Measurements from ENCODE around the gene RIN3.
"Not testable (repeated sequence)": the region's sequence is repeated elsewhere in the genome, so short reads cannot be mapped to it uniquely, and the experiment has no call there.

Gene RIN3

DNA sequence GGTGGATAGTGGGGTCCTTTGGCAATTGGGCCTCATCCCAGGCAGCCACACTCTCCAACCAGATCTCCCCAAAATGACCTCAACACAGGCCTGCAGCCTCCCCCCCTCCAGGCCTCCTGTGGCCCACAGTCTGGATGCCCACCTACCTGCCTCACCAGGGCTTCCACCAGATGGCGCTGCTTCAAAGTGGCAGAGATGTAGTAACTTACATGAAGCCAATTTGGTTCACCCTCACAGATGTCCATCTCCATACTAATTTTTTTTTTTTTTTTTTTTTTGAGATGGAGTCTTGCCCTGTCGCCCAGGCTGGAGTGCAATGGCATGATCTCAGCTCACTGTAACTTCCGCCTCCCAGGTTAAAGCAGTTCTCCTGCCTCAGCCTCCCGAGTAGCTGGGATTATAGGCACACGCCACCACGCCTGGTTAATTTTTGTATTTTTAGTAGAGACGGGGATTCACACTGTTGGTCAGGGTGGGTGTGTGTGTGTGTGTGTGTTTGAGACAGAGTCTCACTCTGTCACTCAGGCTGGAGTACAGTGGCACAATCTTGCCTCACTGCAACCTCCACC, 201.2 kb downstream of the RIN3 start:
- DNase-seq (ENCODE audit: low read depth, low spot score); H3K4me3 ChIP-seq (ENCODE audit: low read depth, low read length): not testable (repeated sequence)
- CTCF ChIA-PET = interaction anchor here (0.7 to 13.4 kb wide), 11 partner anchors 11 to 74 kb away, joined by 3 to 170 read pairs (median 3); no protein-coding TSS in a partner anchor
- TF ChIP-seq, protein P1, sequence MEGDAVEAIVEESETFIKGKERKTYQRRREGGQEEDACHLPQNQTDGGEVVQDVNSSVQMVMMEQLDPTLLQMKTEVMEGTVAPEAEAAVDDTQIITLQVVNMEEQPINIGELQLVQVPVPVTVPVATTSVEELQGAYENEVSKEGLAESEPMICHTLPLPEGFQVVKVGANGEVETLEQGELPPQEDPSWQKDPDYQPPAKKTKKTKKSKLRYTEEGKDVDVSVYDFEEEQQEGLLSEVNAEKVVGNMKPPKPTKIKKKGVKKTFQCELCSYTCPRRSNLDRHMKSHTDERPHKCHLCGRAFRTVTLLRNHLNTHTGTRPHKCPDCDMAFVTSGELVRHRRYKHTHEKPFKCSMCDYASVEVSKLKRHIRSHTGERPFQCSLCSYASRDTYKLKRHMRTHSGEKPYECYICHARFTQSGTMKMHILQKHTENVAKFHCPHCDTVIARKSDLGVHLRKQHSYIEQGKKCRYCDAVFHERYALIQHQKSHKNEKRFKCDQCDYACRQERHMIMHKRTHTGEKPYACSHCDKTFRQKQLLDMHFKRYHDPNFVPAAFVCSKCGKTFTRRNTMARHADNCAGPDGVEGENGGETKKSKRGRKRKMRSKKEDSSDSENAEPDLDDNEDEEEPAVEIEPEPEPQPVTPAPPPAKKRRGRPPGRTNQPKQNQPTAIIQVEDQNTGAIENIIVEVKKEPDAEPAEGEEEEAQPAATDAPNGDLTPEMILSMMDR (IDR thresholded peaks at IDR 0.05; ENCODE audit: insufficient read depth, low read length, missing control alignments) = peak; percentile 76
- POLR2A ChIA-PET = interaction anchor here (1.2 kb wide), 1 partner anchor 34 kb away, joined by 4 read pairs; the partner anchor contains the start of gene LGMN

DNA sequence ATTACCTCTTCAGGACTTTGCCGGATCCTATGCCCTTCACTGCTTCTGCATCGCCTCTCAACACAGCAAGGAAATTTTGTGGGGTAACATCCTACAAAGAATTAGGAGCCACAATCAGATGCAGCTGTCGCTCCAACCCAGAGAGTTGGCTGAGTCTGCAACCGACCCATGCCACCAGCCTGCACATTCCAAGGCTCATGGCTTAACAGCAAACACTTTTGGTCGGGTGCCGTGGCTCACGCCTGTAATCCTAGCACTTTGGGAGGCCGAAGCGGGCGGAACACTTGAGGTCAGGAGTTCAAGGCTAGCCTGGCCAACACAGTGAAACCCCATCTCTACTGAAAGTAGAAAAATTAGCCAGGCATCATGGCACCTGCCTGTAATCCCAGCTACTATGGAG, 202.6 kb downstream of the RIN3 start:
- TF ChIP-seq, protein P1 (IDR thresholded peaks at IDR 0.05; ENCODE audit: insufficient read depth, low read length, missing control alignments) = no peak
- DNase-seq (ENCODE audit: low read depth, low spot score) = no peak
- H3K4me3 ChIP-seq (ENCODE audit: low read depth, low read length) = no peak overlapping the region
- ChIA-PET POLR2A (no interaction called here), CTCF (interaction anchor here (0.8 to 13.4 kb wide), 2 partner anchors 9 to 67 kb away, joined by 3 to 170 read pairs; no protein-coding TSS in a partner anchor)

DNA sequence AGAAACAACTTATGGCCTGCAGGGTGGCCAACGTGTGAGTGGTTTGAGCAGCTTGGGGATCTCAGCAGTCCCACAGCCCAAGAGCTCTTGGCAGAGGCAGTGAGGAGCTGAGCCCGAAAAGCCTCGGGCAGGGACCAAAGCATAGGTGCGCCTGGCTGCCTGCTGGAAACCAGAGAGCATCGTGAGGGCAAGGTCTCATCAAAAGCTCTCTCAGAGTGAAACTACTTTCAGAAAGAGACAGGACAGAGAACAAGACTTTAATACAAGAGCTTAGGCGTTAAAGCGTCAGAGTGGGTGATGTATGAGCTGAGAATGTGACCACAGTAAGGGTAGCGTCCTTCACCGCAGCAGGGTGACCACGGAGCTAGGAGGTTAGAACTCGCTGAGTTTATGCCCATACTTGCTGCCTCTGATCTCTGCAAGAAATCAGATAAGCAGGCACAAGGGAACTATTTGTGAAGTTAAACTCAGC, 204.0 kb downstream of the RIN3 start:
- ChIA-PET POLR2A (interaction anchor here (1.7 kb wide), 1 partner anchor 31 kb away, joined by 5 read pairs; the partner anchor contains the start of gene LGMN), CTCF (interaction anchor here (0.7 to 13.4 kb wide), 6 partner anchors 9 to 74 kb away, joined by 3 to 170 read pairs (median 4); no protein-coding TSS in a partner anchor)
- TF ChIP-seq, protein P1 (IDR thresholded peaks at IDR 0.05; ENCODE audit: insufficient read depth, low read length, missing control alignments) = no peak
- no peak overlapping the region for H3K4me3 ChIP-seq (ENCODE audit: low read depth, low read length)
- DNase-seq (ENCODE audit: low read depth, low spot score) = no peak

DNA sequence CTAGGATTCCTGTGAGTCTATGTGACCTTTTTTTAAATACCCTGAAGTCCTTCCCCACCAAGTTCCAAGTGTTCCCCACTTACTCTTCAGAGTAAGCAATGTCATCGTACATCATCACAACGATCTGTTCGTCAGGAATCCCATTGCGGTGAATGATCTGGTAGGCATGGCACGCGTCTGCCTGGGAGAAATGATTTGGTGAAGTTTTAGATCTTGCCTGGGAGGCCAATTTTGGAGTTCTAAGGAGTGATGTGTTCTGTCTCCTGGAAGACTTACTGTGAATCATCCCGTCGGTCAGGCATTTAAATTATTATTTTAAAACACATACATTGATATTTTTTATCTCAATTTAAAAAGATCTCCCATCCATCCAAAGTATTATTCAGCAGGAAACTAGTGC, 205.1 kb downstream of the RIN3 start:
- no peak for DNase-seq (ENCODE audit: low read depth, low spot score)
- ChIA-PET CTCF (interaction anchor here (1.1 to 13.4 kb wide), 4 partner anchors 10 to 65 kb away, joined by 4 to 170 read pairs (median 8); no protein-coding TSS in a partner anchor), POLR2A (no interaction called here)
- no peak overlapping the region for H3K4me3 ChIP-seq (ENCODE audit: low read depth, low read length)
- TF ChIP-seq, protein P1 (IDR thresholded peaks at IDR 0.05; ENCODE audit: insufficient read depth, low read length, missing control alignments) = no peak

DNA sequence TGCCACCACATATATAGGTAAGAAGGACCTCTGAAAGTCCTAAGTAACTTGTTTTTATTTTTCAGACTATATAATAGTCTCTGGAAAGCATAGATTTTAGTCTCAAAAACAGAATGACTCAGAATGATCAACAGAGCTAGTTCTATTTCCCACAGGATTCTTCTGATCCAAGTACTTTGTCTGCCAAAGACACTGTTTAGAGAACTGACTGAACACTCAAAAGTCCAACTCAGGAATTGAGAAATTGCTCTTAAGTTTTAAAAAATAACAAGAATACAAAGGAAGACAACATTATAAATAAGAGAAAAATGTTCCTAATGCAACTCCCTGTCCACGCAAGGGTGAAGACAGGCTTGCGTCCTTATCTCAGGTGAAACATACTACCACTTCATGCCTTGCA, 205.8 kb downstream of the RIN3 start:
- ChIA-PET CTCF (interaction anchor here (1.0 kb wide), 1 partner anchor 32 kb away, joined by 3 read pairs; no protein-coding TSS in a partner anchor), POLR2A (no interaction called here)
- DNase-seq (ENCODE audit: low read depth, low spot score) = no peak
- TF ChIP-seq, protein P1 (IDR thresholded peaks at IDR 0.05; ENCODE audit: insufficient read depth, low read length, missing control alignments) = no peak
- H3K4me3 ChIP-seq (ENCODE audit: low read depth, low read length) = no peak overlapping the region

DNA sequence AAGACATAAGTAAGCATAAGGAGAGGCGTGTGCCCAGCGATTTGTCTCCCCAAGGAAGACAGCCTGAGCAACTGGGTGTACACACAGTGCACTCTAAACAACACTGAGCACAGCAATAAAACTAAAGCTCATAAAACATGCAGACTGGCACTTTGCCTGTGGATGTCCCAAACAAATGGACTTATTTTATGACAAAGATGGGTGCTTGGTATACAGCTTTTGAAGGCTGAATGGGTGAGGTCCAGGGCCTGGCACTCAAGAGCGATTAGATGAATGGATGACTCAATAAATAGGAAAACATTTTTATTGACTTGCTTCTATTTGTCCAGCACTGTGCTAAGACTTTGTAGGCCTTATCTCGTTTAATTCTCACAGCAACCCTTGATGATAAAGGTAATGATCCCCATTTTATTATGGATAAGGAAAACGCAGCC, 206.3 kb downstream of the RIN3 start:
- CTCF ChIA-PET = interaction anchor here (1.0 kb wide), 1 partner anchor 33 kb away, joined by 3 read pairs; no protein-coding TSS in a partner anchor
- POLR2A ChIA-PET = no interaction called here
- no peak for DNase-seq (ENCODE audit: low read depth, low spot score)
- H3K4me3 ChIP-seq (ENCODE audit: low read depth, low read length) = no peak overlapping the region
- TF ChIP-seq, protein P1 (IDR thresholded peaks at IDR 0.05; ENCODE audit: insufficient read depth, low read length, missing control alignments) = no peak
